Endothelial cell of umbilical vein (primary cell): ENCODE data around the gene ZBTB40. TPM values are rescaled to one million over a fixed set of nuclear protein-coding genes. Genes with fewer than 3 reads are reported as not detected.

ENCODE experiments used
- BruUV-seq: library from RNA; stranded (reverse); fragments of 400-500 nt; replicated peaks from 2 replicates; lab custom pipeline; 2021; lab: Mats Ljungman, UMichigan
- CTCF ChIA-PET: fragments of 300-600, 350-600 bp; sonication (Branson Sonifier 250); formaldehyde crosslinking; loops from one replicate; lab custom pipeline; 2021; ENCODE audit warnings: antibody characterized with exemption, inconsistent platforms; lab: Charles Lee
- POLR2A ChIA-PET: fragments of 300-600, 350-600 bp; sonication (Branson Sonifier 250); formaldehyde crosslinking; loops from one replicate; lab custom pipeline; 2021; ENCODE audit warnings: antibody characterized with exemption, inconsistent platforms; lab: Charles Lee
- DNase-seq: peaks from one replicate; pipeline ENCODE4 v3.0.0-alpha.2; 2011; ENCODE audit warnings: low read depth, low spot score
- FAIRE-seq: peaks from 2 replicates; lab custom pipeline; 2011; peaks lifted over from hg19 to GRCh38; lab: Jason Lieb, UNC
- H2AFZ ChIP-seq: 2 replicates; pipeline ENCODE4 v1.6.0; 2012; ENCODE audit warnings: low read depth, low read length, control low read depth, inconsistent platforms
- H3K27ac ChIP-seq: 2 replicates; pipeline ENCODE4 v1.5.1; 2011; ENCODE audit warnings: low read depth, mild to moderate bottlenecking, control low read depth, low read length, moderate library complexity; ENCODE audit not compliant: insufficient read depth
- H3K27me3 ChIP-seq, 2 experiments: 2 replicates each; pipeline versions ENCODE4 v1.6.0 to v1.6.1; 2011; ENCODE audit warnings: low read length in 2 of 2, mixed read lengths in 1 of 2; ENCODE audit not compliant: control insufficient read depth in 2 of 2, insufficient read depth in 2 of 2
- H3K36me3 ChIP-seq, 2 experiments: 2 replicates in 1 of 2; 3 replicates in 1 of 2; pipeline ENCODE4 v1.5.1; 2011; ENCODE audit warnings: low read length in 2 of 2, mild to moderate bottlenecking in 1 of 2, moderate library complexity in 1 of 2; ENCODE audit not compliant: control insufficient read depth in 2 of 2, insufficient read depth in 2 of 2; ENCODE audit errors: extremely low read depth in 1 of 2
- H3K4me1 ChIP-seq: 3 replicates; pipeline ENCODE4 v1.5.1; 2011; ENCODE audit warnings: mild to moderate bottlenecking, low read length; ENCODE audit not compliant: control insufficient read depth, insufficient read depth; ENCODE audit errors: extremely low read depth
- H3K4me2 ChIP-seq: 2 replicates; pipeline ENCODE4 v1.6.1; 2011; ENCODE audit warnings: low read length, control low read depth, mixed read lengths; ENCODE audit not compliant: insufficient read depth
- H3K4me3 ChIP-seq, 3 experiments: fragments of 200-600 bp in 1 of 3; sonication (generic), shearing (Covaris generic) in 1 of 3; replicated peaks in 1 of 3; 2 replicates each; pipeline ENCODE4 v1.5.1; 2011 to 2016; ENCODE audit warnings: control low read depth in 3 of 3, low read length in 3 of 3, mild to moderate bottlenecking in 2 of 3, inconsistent platforms in 1 of 3, low read depth in 1 of 3, moderate library complexity in 1 of 3; ENCODE audit not compliant: insufficient read depth in 1 of 3
- H3K79me2 ChIP-seq: 2 replicates; pipeline ENCODE4 v1.6.0; 2012; ENCODE audit warnings: low read length, inconsistent platforms; ENCODE audit not compliant: control insufficient read depth, insufficient read depth
- H3K9ac ChIP-seq: replicated peaks from 2 replicates; pipeline ENCODE3; 2011; ENCODE audit warnings: low read length, control low read depth; ENCODE audit not compliant: insufficient read depth; ENCODE audit errors: extremely low read depth
- H3K9me1 ChIP-seq: replicated peaks from 3 replicates; pipeline ENCODE4 v1.6.0; 2011; ENCODE audit warnings: mild to moderate bottlenecking, low read length; ENCODE audit not compliant: control insufficient read depth, insufficient read depth; ENCODE audit errors: extremely low read depth
- H3K9me3 ChIP-seq: replicated peaks from 2 replicates; pipeline ENCODE4 v1.5.1; 2012; ENCODE audit warnings: low read length, inconsistent platforms; ENCODE audit not compliant: control insufficient read depth, insufficient read depth
- H4K20me1 ChIP-seq: replicated peaks from 2 replicates; pipeline ENCODE3; 2011; ENCODE audit warnings: mild to moderate bottlenecking, low read length; ENCODE audit not compliant: control insufficient read depth, insufficient read depth; ENCODE audit errors: extremely low read depth
- EZH2 ChIP-seq: IDR thresholded peaks from 2 replicates; pipeline ENCODE4 v1.6.1; 2012; ENCODE audit warnings: borderline replicate concordance, low read depth, mild to moderate bottlenecking, moderate library complexity, low read length, inconsistent platforms; ENCODE audit not compliant: severe bottlenecking
- FOS ChIP-seq: IDR thresholded peaks from 2 replicates; pipeline ENCODE4 v1.6.1; 2011; ENCODE audit warnings: mild to moderate bottlenecking, low read length, moderate library complexity, borderline replicate concordance; ENCODE audit not compliant: insufficient read depth
- GATA2 ChIP-seq: IDR thresholded peaks from 2 replicates; pipeline ENCODE4 v1.7.0; 2011; ENCODE audit warnings: low read depth, mild to moderate bottlenecking, moderate library complexity, mixed read lengths, low read length; ENCODE audit not compliant: insufficient read length, insufficient read depth
- JUN ChIP-seq: IDR thresholded peaks from 2 replicates; pipeline ENCODE4 v1.6.1; 2011; ENCODE audit warnings: borderline replicate concordance, low read depth; ENCODE audit not compliant: insufficient read length, insufficient read depth
- MYC ChIP-seq: IDR thresholded peaks from one replicate; pipeline ENCODE4 v1.6.1; 2011; ENCODE audit warnings: mild to moderate bottlenecking, low read depth, low read length
- POLR2A ChIP-seq: IDR thresholded peaks from 2 replicates; pipeline ENCODE4 v1.6.1; 2012; ENCODE audit warnings: low read depth, mild to moderate bottlenecking, control low read depth, low read length
- POLR2AphosphoS5 ChIP-seq: IDR thresholded peaks from 2 replicates; pipeline ENCODE4 v1.6.1; 2012; ENCODE audit warnings: low read depth, mild to moderate bottlenecking, control low read depth, low read length, moderate library complexity; ENCODE audit not compliant: insufficient read depth
- dilution Hi-C: fragments of 300-500 bp; cut with MboI; formaldehyde crosslinking; loops from one replicate; pipeline ENCODE4 v1.15.0; 2019; ENCODE audit warnings: low sequenced_read_pairs; ENCODE audit not compliant: extremely low pct_ligation_motif_present
- intact Hi-C: fragments of 100-400 bp; cut with micrococcal nuclease; formaldehyde crosslinking; loops from one replicate; pipeline ENCODE4 v1.10.0; 2022
- polyA plus RNA-seq, 4 experiments: library from polyadenylated mRNA; depleted of rRNA in 3 of 4; stranded (reverse) in 3 of 4; unstranded in 1 of 4; fragments of >200 nt; gene quantifications; 2 replicates each; pipeline versions ENCODE4 v1.2.1 to v1.2.3, GENCODE V29; 2011 to 2012; ENCODE audit warnings: missing spikeins in 1 of 4
- total RNA-seq: library from RNA; stranded (reverse); gene quantifications from 2 replicates; pipeline ENCODE4 v1.2.3, GENCODE V29; 2021
- TF ChIP-seq, protein P1 (sequence below): IDR thresholded peaks from 2 replicates; pipeline ENCODE4 v1.6.1; 2011; ENCODE audit not compliant: insufficient read depth, insufficient read length
- TF ChIP-seq, protein P2 (sequence below), 2 donors: IDR thresholded peaks; 1 replicate in 1 of 2; 2 replicates in 1 of 2; pipeline ENCODE4 v1.5.1; 2011; ENCODE audit warnings: low read length in 2 of 2, mild to moderate bottlenecking in 2 of 2, moderate library complexity in 2 of 2, control low read depth in 1 of 2, inconsistent platforms in 1 of 2, low read depth in 1 of 2; ENCODE audit not compliant: insufficient read depth in 1 of 2; ENCODE audit errors: extremely low read depth in 1 of 2

ZBTB40 gene
- total and polyA plus RNA-seq, 2 donors (not counting 3 experiments of a cell fraction or from before 2014, with no cell fraction given) = 12.3 to 21.3 TPM

DNA sequence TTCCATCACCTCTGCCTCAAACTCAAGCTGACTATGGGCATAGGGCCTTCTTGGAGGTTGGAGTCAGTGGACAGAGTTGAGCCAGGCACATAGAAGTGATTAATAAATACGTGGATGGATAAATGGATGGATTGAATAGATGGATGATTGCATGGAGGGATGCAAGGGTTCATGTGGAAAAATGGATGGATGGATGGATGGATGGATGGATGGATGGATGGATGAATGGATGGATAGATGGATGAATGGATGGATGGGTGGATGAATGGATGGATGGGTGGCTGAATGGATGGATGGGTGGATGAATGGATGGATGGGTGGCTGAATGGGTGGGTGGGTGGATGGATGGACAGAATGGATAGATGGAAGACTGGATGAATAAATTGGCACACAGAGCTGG is 40.1 kb upstream of the ZBTB40 start:
- H3K27ac ChIP-seq = no peak overlapping the region
- FAIRE-seq (no peak), DNase-seq (no peak)
- H3K4me1 ChIP-seq = peaks cover 24% of the 10 kb centered on the region
- no peaks in the 10 kb centered on the region for H3K27me3 ChIP-seq
- no peaks in the 10 kb centered on the region for H4K20me1 ChIP-seq
- intact Hi-C loops = no loop called here
- ChIA-PET CTCF (interaction anchor here (1.3 to 6.7 kb wide), 2 partner anchors 230 to 307 kb away, joined by 5 to 50 read pairs; no protein-coding TSS in a partner anchor), POLR2A (interaction anchor here (0.6 kb wide), 1 partner anchor 403 kb away, joined by 3 read pairs; no protein-coding TSS in a partner anchor)
- no peaks in the 10 kb centered on the region for H3K9me1 ChIP-seq
- no peak overlapping the region for H3K9ac ChIP-seq
- H3K9me3 ChIP-seq = no peaks in the 10 kb centered on the region
- TF ChIP-seq GATA2 (no peak), POLR2AphosphoS5 (no peak), MYC (no peak), JUN (no peak)
- TF ChIP-seq, protein P1, sequence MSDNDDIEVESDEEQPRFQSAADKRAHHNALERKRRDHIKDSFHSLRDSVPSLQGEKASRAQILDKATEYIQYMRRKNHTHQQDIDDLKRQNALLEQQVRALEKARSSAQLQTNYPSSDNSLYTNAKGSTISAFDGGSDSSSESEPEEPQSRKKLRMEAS = no peak
- no TSS peak for BruUV-seq
- no peaks in the 10 kb centered on the region for H3K79me2 ChIP-seq
- no peak overlapping the region for H3K4me3 ChIP-seq
- H3K36me3 ChIP-seq = no peaks in the 10 kb centered on the region
- no peak overlapping the region for H2AFZ ChIP-seq
- no peak overlapping the region for H3K4me2 ChIP-seq
- dilution Hi-C loops = no loop called here

DNA sequence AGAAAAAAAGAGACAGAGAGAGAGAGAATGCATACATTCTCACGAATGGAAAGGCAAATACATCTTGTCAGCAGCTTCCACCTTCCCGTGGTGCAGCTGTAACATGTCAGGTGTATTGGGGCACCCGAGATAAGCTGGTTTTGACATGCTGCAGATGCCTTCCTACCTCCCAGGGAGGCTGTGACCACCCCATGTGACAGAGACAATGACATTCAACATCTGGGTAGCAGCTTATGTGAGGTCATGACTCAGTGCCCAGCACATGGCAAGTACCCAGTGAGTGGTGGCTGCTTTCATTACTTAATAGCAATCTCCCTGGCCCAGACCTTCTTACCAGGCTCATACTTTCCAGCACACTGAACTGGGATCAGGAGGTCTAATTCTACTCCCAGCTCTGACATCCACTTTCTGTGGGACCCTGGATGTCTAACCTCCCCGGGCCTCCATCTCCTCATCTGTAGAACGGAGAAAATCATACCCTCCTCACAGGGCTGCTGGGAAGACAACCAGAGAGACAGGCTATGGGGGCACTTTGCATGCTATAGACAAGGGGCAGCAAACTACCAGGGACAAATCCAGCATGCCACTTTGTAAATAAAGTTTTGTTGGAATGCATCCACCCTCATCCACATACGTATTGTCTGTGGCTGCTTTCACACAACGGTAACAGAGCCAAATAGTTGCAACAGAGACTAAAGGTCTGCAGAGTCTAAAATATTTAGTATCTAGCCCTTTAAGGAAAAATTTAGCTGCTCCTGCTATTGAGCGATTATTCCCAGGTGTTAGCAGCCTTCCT is 38.5 kb upstream of the ZBTB40 start:
- intact Hi-C loops = no loop called here
- FAIRE-seq (no peak), DNase-seq (peak; percentile 37)
- no peaks in the 10 kb centered on the region for H3K9me1 ChIP-seq
- no peaks in the 10 kb centered on the region for H4K20me1 ChIP-seq
- TF ChIP-seq JUN = no peak
- TF ChIP-seq MYC = no peak
- TF ChIP-seq EZH2 = no peak
- TF ChIP-seq POLR2A = no peak
- no peak for TF ChIP-seq FOS
- TF ChIP-seq POLR2AphosphoS5 = no peak
- TF ChIP-seq, protein P2, sequence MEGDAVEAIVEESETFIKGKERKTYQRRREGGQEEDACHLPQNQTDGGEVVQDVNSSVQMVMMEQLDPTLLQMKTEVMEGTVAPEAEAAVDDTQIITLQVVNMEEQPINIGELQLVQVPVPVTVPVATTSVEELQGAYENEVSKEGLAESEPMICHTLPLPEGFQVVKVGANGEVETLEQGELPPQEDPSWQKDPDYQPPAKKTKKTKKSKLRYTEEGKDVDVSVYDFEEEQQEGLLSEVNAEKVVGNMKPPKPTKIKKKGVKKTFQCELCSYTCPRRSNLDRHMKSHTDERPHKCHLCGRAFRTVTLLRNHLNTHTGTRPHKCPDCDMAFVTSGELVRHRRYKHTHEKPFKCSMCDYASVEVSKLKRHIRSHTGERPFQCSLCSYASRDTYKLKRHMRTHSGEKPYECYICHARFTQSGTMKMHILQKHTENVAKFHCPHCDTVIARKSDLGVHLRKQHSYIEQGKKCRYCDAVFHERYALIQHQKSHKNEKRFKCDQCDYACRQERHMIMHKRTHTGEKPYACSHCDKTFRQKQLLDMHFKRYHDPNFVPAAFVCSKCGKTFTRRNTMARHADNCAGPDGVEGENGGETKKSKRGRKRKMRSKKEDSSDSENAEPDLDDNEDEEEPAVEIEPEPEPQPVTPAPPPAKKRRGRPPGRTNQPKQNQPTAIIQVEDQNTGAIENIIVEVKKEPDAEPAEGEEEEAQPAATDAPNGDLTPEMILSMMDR (IDR thresholded peaks at IDR 0.05; ENCODE audit: extremely low read depth in 1 of 2, insufficient read depth in 1 of 2, low read depth in 1 of 2, low read length in 2 of 2) = no peak
- TF ChIP-seq, protein P1 = peak; percentile 18
- no TSS peak for BruUV-seq
- H3K4me1 ChIP-seq = peaks cover 24% of the 10 kb centered on the region
- no peaks in the 10 kb centered on the region for H3K36me3 ChIP-seq
- H2AFZ ChIP-seq = no peak overlapping the region
- no peak overlapping the region for H3K9ac ChIP-seq
- H3K9me3 ChIP-seq = no peaks in the 10 kb centered on the region
- peak overlapping the region; percentile 23 for H3K4me2 ChIP-seq
- ChIA-PET CTCF (interaction anchor here (0.6 to 6.7 kb wide), 4 partner anchors 228 to 308 kb away, joined by 3 to 50 read pairs (median 4); no protein-coding TSS in a partner anchor), POLR2A (no interaction called here)
- H3K27me3 ChIP-seq = peaks cover 1 to 5% of the 10 kb centered on the region in 2 experiments
- H3K79me2 ChIP-seq = no peaks in the 10 kb centered on the region
- H3K4me3 ChIP-seq = no peak overlapping the region
- H3K27ac ChIP-seq = no peak overlapping the region
- dilution Hi-C loops = no loop called here
